Thoracic aorta (tissue), 2 donors: Measurements from ENCODE around the gene RDH12. TPM values are rescaled to one million over a fixed set of nuclear protein-coding genes. Genes with fewer than 3 reads are reported as not detected.

Experiments used
- ATAC-seq: fragments of 150-250 bp; one replicate; pipeline ENCODE4 v1.8.0; 2017; ENCODE audit warnings: low read depth; ENCODE audit not compliant: insufficient number of reproducible peaks, low FRiP score
- DNase-seq: peaks from one replicate; pipeline ENCODE4 v3.0.0-alpha.2; 2020; ENCODE audit warnings: low spot score
- H3K27ac ChIP-seq, 2 donors: fragments of 200-600 bp; sonication (generic); 1 replicate in 1 of 2; 2 replicates in 1 of 2; pipeline ENCODE4 v1.5.1; 2016; ENCODE audit warnings: mild to moderate bottlenecking in 2 of 2, moderate library complexity in 2 of 2
- H3K27me3 ChIP-seq: fragments of 200-600 bp; sonication (generic); replicated peaks from 2 replicates; pipeline ENCODE4 v1.6.0; 2016; ENCODE audit warnings: mild to moderate bottlenecking; ENCODE audit not compliant: insufficient read depth
- H3K36me3 ChIP-seq: fragments of 200-600 bp; sonication (generic); one replicate; pipeline ENCODE4 v1.5.1; 2016
- H3K4me1 ChIP-seq, 2 donors: fragments of 200-600 bp; sonication (generic); 1 replicate in 1 of 2; 2 replicates in 1 of 2; pipeline versions ENCODE4 v1.5.1 to v1.6.0; 2016; ENCODE audit warnings: low read depth in 2 of 2, mild to moderate bottlenecking in 1 of 2; ENCODE audit not compliant: control insufficient read depth in 1 of 2
- H3K4me3 ChIP-seq: fragments of 200-600 bp; sonication (generic); 2 replicates; pipeline ENCODE4 v1.5.1; 2016; ENCODE audit warnings: mild to moderate bottlenecking
- H3K9me3 ChIP-seq: fragments of 200-600 bp; sonication (generic); 2 replicates; pipeline ENCODE4 v1.5.1; 2016
- CTCF ChIP-seq: fragments of 200-600 bp; sonication (generic); IDR thresholded peaks from one replicate; pipeline ENCODE4 v1.5.1; 2019; ENCODE audit warnings: antibody characterized with exemption
- total RNA-seq, 2 donors: library from RNA; depleted of rRNA; stranded (reverse); fragments of >200 nt; gene quantifications; one replicate each; pipeline versions ENCODE4 v1.1.0 to v1.2.3, GENCODE V29; 2016

The RDH12 gene
- total RNA-seq, 2 donors from 2014 or later, result not detected

GRCh38 chr14:67746927-67747326 lies 45.2 kb downstream of the RDH12 start:
- TF ChIP-seq CTCF, result no peak
- peaks cover 19% of the 10 kb centered on the region for H3K36me3 ChIP-seq
- H3K9me3 ChIP-seq, result no peaks in the 10 kb centered on the region
- no peaks in the 10 kb centered on the region for H3K4me1 ChIP-seq
- DNase-seq (no peak), ATAC-seq (no peak)
- no peak overlapping the region for H3K4me3 ChIP-seq
- H3K27ac ChIP-seq, result no peak overlapping the region
- H3K27me3 ChIP-seq, result no peaks in the 10 kb centered on the region

GRCh38 chr14:67748312-67748711 lies 46.6 kb downstream of the RDH12 start:
- H3K27ac ChIP-seq, result no peak overlapping the region
- H3K27me3 ChIP-seq, result no peaks in the 10 kb centered on the region
- no peaks in the 10 kb centered on the region for H3K4me1 ChIP-seq
- DNase-seq (no peak), ATAC-seq (no peak)
- H3K36me3 ChIP-seq, result peaks cover 30% of the 10 kb centered on the region
- no peaks in the 10 kb centered on the region for H3K9me3 ChIP-seq
- H3K4me3 ChIP-seq, result no peak overlapping the region
- no peak for TF ChIP-seq CTCF

- no peak overlapping the region for H3K27ac ChIP-seq
- no peak for TF ChIP-seq CTCF
- H3K4me1 ChIP-seq, result no peaks in the 10 kb centered on the region
- no peaks in the 10 kb centered on the region for H3K9me3 ChIP-seq
- no peak overlapping the region for H3K4me3 ChIP-seq
- DNase-seq, result no peak
- H3K27me3 ChIP-seq, result no peaks in the 10 kb centered on the region
- H3K36me3 ChIP-seq, result peaks cover 40% of the 10 kb centered on the region
- ATAC-seq, result no peak
Observed at GRCh38 chr14:67749341-67750084, 47.8 kb downstream of the RDH12 start.

GRCh38 chr14:67756496-67756895 lies 54.8 kb downstream of the RDH12 start:
- Histone ChIP-seq H3K27me3 (no peaks in the 10 kb centered on the region), H3K27ac (no peak overlapping the region), H3K4me3 (no peak overlapping the region), H3K4me1 (no peaks in the 10 kb centered on the region), H3K9me3 (no peaks in the 10 kb centered on the region), H3K36me3 (peaks cover 43% of the 10 kb centered on the region)
- no peak for DNase-seq
- ATAC-seq, result no peak
- no peak for TF ChIP-seq CTCF

- H3K4me3 ChIP-seq, result no peak overlapping the region
- H3K36me3 ChIP-seq, result peaks cover 43% of the 10 kb centered on the region
- no peaks in the 10 kb centered on the region for H3K4me1 ChIP-seq
- ATAC-seq (no peak), DNase-seq (no peak)
- no peaks in the 10 kb centered on the region for H3K27me3 ChIP-seq
- TF ChIP-seq CTCF, result no peak
- H3K9me3 ChIP-seq, result no peaks in the 10 kb centered on the region
- no peak overlapping the region for H3K27ac ChIP-seq
Observed at GRCh38 chr14:67757175-67757574, 55.5 kb downstream of the RDH12 start.
